GM23248 (cell line): ENCODE data around the gene OTOGL.

Experiments used
- EZH2 ChIP-seq: fragments of 200-600 bp; sonication (generic); IDR thresholded peaks from 2 replicates; pipeline ENCODE4 v1.6.1; 2018; ENCODE audit warnings: antibody characterized with exemption, mild to moderate bottlenecking; ENCODE audit not compliant: insufficient read depth, poor library complexity, severe bottlenecking
- EZH2phosphoT487 ChIP-seq: fragments of 200-600 bp; sonication (generic); IDR thresholded peaks from 2 replicates; pipeline ENCODE4 v1.6.1; 2018; ENCODE audit warnings: antibody characterized with exemption, moderate library complexity, mild to moderate bottlenecking, low read depth; ENCODE audit not compliant: insufficient read depth

GRCh38 chr12:80321653-80322052, 222.3 kb downstream of the OTOGL start:
- TF ChIP-seq EZH2: no peak
- TF ChIP-seq EZH2phosphoT487: no peak
